Small intestine (tissue), 7 donors: ENCODE results near the gene PDCD11. TPM values are rescaled to one million over a fixed set of nuclear protein-coding genes. Genes with fewer than 3 reads are reported as not detected.

Experiments
- DNase-seq, 2 donors: peaks; one replicate each; pipeline versions ENCODE4 v3.0.0 to v3.0.0-alpha.2; 2013
- FAIRE-seq: peaks from 2 replicates; lab custom pipeline; 2012; peaks lifted over from hg19 to GRCh38; lab: Jason Lieb, UNC
- H3K27ac ChIP-seq, 3 donors: one replicate each; pipeline ENCODE4 v1.5.1; 2013; ENCODE audit warnings: low read length in 2 of 3, mild to moderate bottlenecking in 2 of 3, control low read depth in 1 of 3, inconsistent platforms in 1 of 3, low read depth in 1 of 3, moderate library complexity in 1 of 3
- H3K27me3 ChIP-seq, 3 donors: one replicate each; pipeline ENCODE4 v1.6.1; 2013; ENCODE audit warnings: low read length in 3 of 3, inconsistent platforms in 1 of 3; ENCODE audit not compliant: control insufficient read depth in 3 of 3, insufficient read depth in 3 of 3
- H3K36me3 ChIP-seq, 3 donors: one replicate each; pipeline ENCODE4 v1.6.1; 2013; ENCODE audit warnings: low read length in 3 of 3, inconsistent platforms in 1 of 3, low read depth in 1 of 3, mild to moderate bottlenecking in 1 of 3, moderate library complexity in 1 of 3; ENCODE audit not compliant: control insufficient read depth in 3 of 3, insufficient read depth in 2 of 3
- H3K4me1 ChIP-seq, 3 donors: one replicate each; pipeline ENCODE4 v1.6.1; 2013; ENCODE audit warnings: low read length in 2 of 3, inconsistent platforms in 1 of 3, low read depth in 1 of 3, mild to moderate bottlenecking in 1 of 3, moderate library complexity in 1 of 3; ENCODE audit not compliant: control insufficient read depth in 3 of 3, insufficient read depth in 2 of 3
- H3K4me3 ChIP-seq, 3 donors: one replicate each; pipeline ENCODE4 v1.5.1; 2013; ENCODE audit warnings: low read length in 3 of 3, control low read depth in 1 of 3, inconsistent platforms in 1 of 3, low read depth in 1 of 3, mild to moderate bottlenecking in 1 of 3, moderate library complexity in 1 of 3
- H3K9me3 ChIP-seq, 2 donors: one replicate each; pipeline ENCODE4 v1.6.1; 2013; ENCODE audit warnings: low read depth in 1 of 2, low read length in 1 of 2; ENCODE audit not compliant: control insufficient read depth in 2 of 2, insufficient read depth in 1 of 2
- WGBS, 3 donors: extraction: QIAGEN DNeasy Blood & Tissue Kit; methylation state at CpG; one replicate each; pipeline ENCODE4 v1.1.7; 2013; 5-methylcytosine and 5-hydroxymethylcytosine counted together
- polyA plus RNA-seq, 4 donors: library from polyadenylated mRNA; stranded (reverse) in 3 of 4; unstranded in 1 of 4; fragments of 200-250 nt in 3 of 4; fragments of 120-200 nt in 1 of 4; gene quantifications; one replicate each; pipeline versions ENCODE4 v1.2.1 to v1.2.3, GENCODE V29; 2013
- donor health status: healthy with polysubstance abuse.
- donor health status: control.
- donor health status: control.
- donor health status: Bipolar disorder and iron deficiency.
- donor health status: healthy.

The PDCD11 gene
- polyA plus RNA-seq, 4 donors = 5.9 to 21.0 (median 13.3) TPM

DNA sequence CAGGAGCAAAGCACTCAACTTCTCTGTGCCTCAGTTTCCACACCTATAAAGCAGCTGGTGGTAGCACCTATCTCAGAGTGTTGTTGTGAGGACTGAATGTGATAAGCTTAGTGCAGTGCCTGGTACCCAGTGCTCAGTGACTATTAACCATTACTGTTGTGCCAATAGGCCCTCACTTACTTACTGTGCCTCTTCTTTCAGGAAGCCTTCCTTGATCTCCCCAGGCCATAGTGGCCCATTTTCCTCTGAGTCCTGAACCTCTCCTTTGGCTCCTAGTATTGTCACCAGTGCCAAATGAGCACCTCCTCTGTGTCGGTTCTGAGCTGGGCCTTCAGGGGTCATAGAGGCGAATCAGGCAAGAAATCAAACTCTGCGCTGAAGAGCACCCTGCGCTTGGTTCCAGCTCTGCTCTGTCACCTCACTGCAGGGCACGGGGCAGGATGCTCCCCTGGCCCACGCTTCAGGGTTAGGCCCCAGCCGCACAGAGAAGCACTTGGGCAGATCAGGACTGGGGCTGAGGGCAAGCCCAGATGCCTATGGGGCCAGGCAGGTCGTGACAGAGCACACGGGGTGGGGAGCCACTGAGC lies 59.7 kb downstream of the PDCD11 start:
- no peak for FAIRE-seq
- Histone ChIP-seq H3K9me3 (no peaks in the 10 kb centered on the region), H3K4me1 (peaks cover 0 to 6% (median 0%) of the 10 kb centered on the region in 3 donors), H3K4me3 (no peak overlapping the region), H3K27me3 (no peaks in the 10 kb centered on the region), H3K27ac (no peak overlapping the region), H3K36me3 (no peaks in the 10 kb centered on the region)
- 86 to 90% (median 89%) methylated on average over 9 of the region's 9 CpGs for WGBS, 3 donors
- no peak for DNase-seq

DNA sequence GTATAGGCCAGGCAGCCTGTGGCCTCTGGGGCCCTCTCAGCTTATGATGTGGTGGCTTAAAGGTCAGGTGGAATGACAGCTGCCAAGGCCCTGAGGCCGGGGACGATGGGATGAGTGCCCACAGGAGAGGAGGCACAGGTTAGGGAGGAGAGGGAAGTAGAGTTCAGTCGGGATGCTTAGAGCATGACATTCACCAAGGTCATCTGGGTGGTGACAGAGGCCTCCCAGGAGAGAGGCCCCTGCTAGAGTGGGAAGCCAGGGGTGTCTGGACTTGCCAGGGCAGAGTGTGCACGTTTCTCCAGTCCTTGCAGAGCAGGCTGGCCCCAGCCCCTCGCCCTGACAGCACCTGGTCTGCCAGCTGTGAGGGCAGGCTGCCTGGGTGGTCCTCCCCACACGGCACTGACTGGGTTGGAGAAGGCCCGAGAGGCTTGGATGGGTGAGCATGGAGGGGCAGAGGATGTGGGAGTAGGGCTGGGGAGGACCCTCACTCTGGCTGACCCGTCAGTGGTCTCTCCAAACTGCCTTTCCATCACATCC lies 60.8 kb downstream of the PDCD11 start:
- DNase-seq (no peak), FAIRE-seq (no peak)
- 66 to 79% (median 78%) methylated on average over 8 of the region's 8 CpGs for WGBS, 3 donors
- Histone ChIP-seq H3K9me3 (no peaks in the 10 kb centered on the region), H3K27me3 (no peaks in the 10 kb centered on the region), H3K4me1 (peaks cover 0 to 6% (median 0%) of the 10 kb centered on the region in 3 donors), H3K36me3 (no peaks in the 10 kb centered on the region), H3K4me3 (no peak overlapping the region), H3K27ac (no peak overlapping the region)

DNA sequence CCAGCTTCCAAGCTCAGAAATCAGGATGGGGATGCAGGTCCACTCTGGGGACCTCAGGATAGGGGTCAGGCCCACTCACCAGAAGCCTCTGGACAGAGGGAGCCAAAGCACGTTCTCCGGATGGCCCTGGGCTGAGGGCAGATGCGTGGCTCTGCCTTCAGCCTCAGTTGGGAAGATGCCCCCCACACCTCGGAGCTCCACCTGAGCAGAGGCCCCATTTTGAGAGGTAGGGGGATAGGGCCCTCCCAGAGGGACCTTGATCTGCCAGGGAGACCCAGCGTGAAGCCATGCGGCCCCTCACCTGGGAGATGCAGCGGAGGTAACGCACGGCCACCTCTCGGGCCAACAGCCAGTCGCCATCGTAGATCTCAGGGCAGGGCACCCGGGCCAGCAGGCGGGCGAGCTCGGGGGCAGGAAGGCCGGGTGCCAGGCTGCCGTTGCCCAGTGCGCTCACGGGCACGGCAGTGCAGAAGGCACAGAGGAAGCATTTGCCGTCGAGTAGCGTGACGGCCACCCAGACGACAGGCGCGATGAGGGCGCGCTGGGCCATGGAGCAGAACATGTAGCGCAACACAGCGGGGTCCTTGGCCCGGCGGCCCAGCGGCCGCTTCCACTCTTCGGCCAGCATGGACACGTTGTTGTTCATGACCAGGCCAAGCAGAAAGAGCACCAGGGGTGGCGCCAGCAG lies 61.6 kb downstream of the PDCD11 start:
- no peaks in the 10 kb centered on the region for H3K9me3 ChIP-seq
- H3K36me3 ChIP-seq = no peaks in the 10 kb centered on the region
- DNase-seq = no peak
- no peak for FAIRE-seq
- H3K27ac ChIP-seq = no peak overlapping the region
- WGBS, 3 donors = 94 to 96% (median 96%) methylated on average over 39 of the region's 39 CpGs
- H3K4me1 ChIP-seq = no peaks in the 10 kb centered on the region
- H3K27me3 ChIP-seq = no peaks in the 10 kb centered on the region
- no peak overlapping the region for H3K4me3 ChIP-seq

DNA sequence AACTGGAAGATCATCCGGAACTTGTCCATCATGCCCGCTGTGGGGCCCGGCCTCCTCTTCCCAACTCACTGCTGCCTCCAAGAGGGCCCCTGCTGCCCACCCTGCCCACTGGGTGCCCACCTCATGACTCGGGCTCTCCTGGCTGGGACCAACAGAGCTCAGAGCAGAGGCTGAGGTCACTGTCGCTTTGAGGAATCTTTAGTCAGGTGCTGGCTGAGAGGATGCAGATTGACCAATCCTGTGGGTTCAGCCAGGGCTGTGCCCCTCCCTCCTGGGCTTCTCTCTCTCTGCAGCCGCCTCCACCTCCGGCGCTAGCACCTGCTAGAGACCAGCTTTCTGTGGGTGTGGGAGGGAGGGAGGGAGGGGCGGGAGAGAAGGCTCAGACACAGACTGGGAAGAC lies 62.3 kb downstream of the PDCD11 start, which contains the start of gene CALHM1:
CALHM1 (minus strand) TSS at position 181 of the 400 bp plus-strand sequence; CDS start at position 32, 149 bp downstream.
- H3K27me3 ChIP-seq = no peaks in the 10 kb centered on the region
- WGBS, 3 donors = 48 to 70% (median 54%) methylated on average over 5 to 9 of the region's 9 CpGs

GRCh38 chr10:103459615-103460014 lies 63.2 kb downstream of the PDCD11 start:
- no peak for DNase-seq
- H3K9me3 ChIP-seq = no peaks in the 10 kb centered on the region
- no peak overlapping the region for H3K27ac ChIP-seq
- no peak for FAIRE-seq
- WGBS, 3 donors = 57 to 64% (median 62%) methylated on average over 4 of the region's 4 CpGs
- no peaks in the 10 kb centered on the region for H3K27me3 ChIP-seq
- no peaks in the 10 kb centered on the region for H3K36me3 ChIP-seq
- H3K4me3 ChIP-seq = no peak overlapping the region
- H3K4me1 ChIP-seq = no peaks in the 10 kb centered on the region

More for the DNA sequence above, 62.3 kb downstream of the PDCD11 start, which contains the start of gene CALHM1:
- no peaks in the 10 kb centered on the region for H3K36me3 ChIP-seq
- H3K4me1 ChIP-seq = no peaks in the 10 kb centered on the region
- no peaks in the 10 kb centered on the region for H3K9me3 ChIP-seq
- peak in 1 of 2 donors; percentile 26 for DNase-seq
- no peak within 1 kb of the TSS for H3K4me3 ChIP-seq
- no peak within 1 kb of the TSS for H3K27ac ChIP-seq
- FAIRE-seq = no peak

- no peak for FAIRE-seq
- H3K9me3 ChIP-seq = no peaks in the 10 kb centered on the region
Observed at GRCh38 chr10:103463499-103463898, 67.1 kb downstream of the PDCD11 start.

DNA sequence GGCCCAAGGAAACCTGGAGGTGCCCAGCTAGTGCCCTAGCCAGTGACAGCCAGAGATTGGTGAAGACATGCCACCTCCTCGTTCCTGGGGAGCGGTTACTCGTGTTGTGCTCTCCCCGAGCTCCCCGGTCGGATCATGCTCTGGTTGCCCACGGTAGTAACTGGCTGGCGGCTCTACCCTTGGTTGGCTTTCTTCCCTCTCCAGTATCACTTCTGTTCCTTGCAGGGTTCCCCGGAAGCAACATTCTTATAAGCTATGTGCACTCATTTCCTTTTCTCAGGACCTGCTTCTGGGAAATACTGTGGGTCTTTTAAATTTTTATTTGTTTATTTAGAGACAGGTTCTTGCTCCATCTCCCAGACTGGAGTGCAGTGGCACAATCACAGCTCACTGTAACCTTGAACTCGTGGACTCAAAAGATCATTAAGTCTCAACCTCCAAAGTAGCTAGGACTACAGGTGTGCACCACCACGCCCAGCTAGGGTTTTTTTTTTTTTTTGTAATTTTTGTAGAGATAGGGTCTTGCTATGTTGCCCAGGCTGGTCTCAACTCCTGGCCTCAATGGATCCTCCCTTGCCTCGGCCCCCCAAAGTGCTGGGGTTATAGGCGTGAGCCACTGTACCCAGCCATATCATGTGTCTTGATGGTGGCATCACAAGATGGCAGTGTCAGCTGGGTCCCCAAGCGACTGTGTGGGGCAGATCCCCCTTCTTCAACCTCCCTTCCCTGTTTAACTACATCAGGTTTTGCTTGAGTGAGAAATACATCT lies 69.2 kb downstream of the PDCD11 start:
- Histone ChIP-seq H3K27ac (no peak overlapping the region), H3K4me3 (no peak overlapping the region), H3K4me1 (no peaks in the 10 kb centered on the region), H3K36me3 (no peaks in the 10 kb centered on the region), H3K27me3 (no peaks in the 10 kb centered on the region), H3K9me3 (no peaks in the 10 kb centered on the region)
- 84 to 90% (median 86%) methylated on average over 14 of the region's 14 CpGs for WGBS, 3 donors
- no peak for DNase-seq
- no peak for FAIRE-seq

More at GRCh38 chr10:103463499-103463898, 67.1 kb downstream of the PDCD11 start:
- DNase-seq = no peak
- H3K36me3 ChIP-seq = no peaks in the 10 kb centered on the region
- no peak overlapping the region for H3K4me3 ChIP-seq
- no peaks in the 10 kb centered on the region for H3K4me1 ChIP-seq
- H3K27ac ChIP-seq = no peak overlapping the region
- 68 to 71% (median 69%) methylated on average over 4 of the region's 4 CpGs for WGBS, 3 donors
- H3K27me3 ChIP-seq = no peaks in the 10 kb centered on the region

- H3K4me3 ChIP-seq = no peak overlapping the region
- H3K27ac ChIP-seq = no peak overlapping the region
- no peaks in the 10 kb centered on the region for H3K4me1 ChIP-seq
- H3K36me3 ChIP-seq = no peaks in the 10 kb centered on the region
- WGBS, 3 donors = 67 to 77% (median 73%) methylated on average over 3 of the region's 3 CpGs
- H3K27me3 ChIP-seq = no peaks in the 10 kb centered on the region
- FAIRE-seq (no peak), DNase-seq (no peak)
- H3K9me3 ChIP-seq = no peaks in the 10 kb centered on the region
Observed at GRCh38 chr10:103466734-103467133, 70.3 kb downstream of the PDCD11 start.
